Esophagus (tissue), 2 donors: Measurements from ENCODE around the gene PDXK. TPM values are rescaled to one million over a fixed set of nuclear protein-coding genes. Genes with fewer than 3 reads are reported as not detected.

Source experiments
- H3K27ac ChIP-seq, 2 donors: one replicate each; pipeline ENCODE4 v1.5.1; 2013; ENCODE audit warnings: low read depth in 2 of 2, mild to moderate bottlenecking in 2 of 2, inconsistent platforms in 1 of 2, low read length in 1 of 2, moderate library complexity in 1 of 2
- H3K27me3 ChIP-seq, 2 donors: one replicate each; pipeline ENCODE4 v1.6.1; 2013; ENCODE audit warnings: low read length in 2 of 2, control low read depth in 1 of 2, mild to moderate bottlenecking in 1 of 2; ENCODE audit not compliant: insufficient read depth in 2 of 2, control insufficient read depth in 1 of 2
- H3K36me3 ChIP-seq, 2 donors: one replicate each; pipeline ENCODE4 v1.6.1; 2013; ENCODE audit warnings: low read length in 1 of 2; ENCODE audit not compliant: control insufficient read depth in 2 of 2, insufficient read depth in 2 of 2
- H3K4me1 ChIP-seq, 2 donors: one replicate each; pipeline ENCODE4 v1.6.1; 2013; ENCODE audit warnings: low read length in 1 of 2; ENCODE audit not compliant: control insufficient read depth in 2 of 2, insufficient read depth in 2 of 2
- H3K4me3 ChIP-seq, 2 donors: one replicate each; pipeline ENCODE4 v1.5.1; 2013; ENCODE audit warnings: low read length in 2 of 2, mild to moderate bottlenecking in 2 of 2, low read depth in 1 of 2, moderate library complexity in 1 of 2
- H3K9me3 ChIP-seq, 2 donors: one replicate each; pipeline ENCODE4 v1.6.1; 2013; ENCODE audit warnings: mild to moderate bottlenecking in 2 of 2, low read depth in 1 of 2, low read length in 1 of 2, moderate library complexity in 1 of 2; ENCODE audit not compliant: control insufficient read depth in 2 of 2, insufficient read depth in 1 of 2
- WGBS, 2 donors: extraction: QIAGEN DNeasy Blood & Tissue Kit; methylation state at CpG; one replicate each; pipeline ENCODE4 v1.1.7; 2013; 5-methylcytosine and 5-hydroxymethylcytosine counted together
- polyA plus RNA-seq, 2 donors: library from polyadenylated mRNA; stranded (reverse); fragments of 200-250 nt; gene quantifications; one replicate each; pipeline ENCODE4 v1.2.3, GENCODE V29; 2013
- donor health status: healthy with polysubstance abuse.
- donor health status: Bipolar disorder and iron deficiency.

Gene PDXK
- polyA plus RNA-seq, 2 donors: 54.7 to 73.4 TPM

- H3K4me3 ChIP-seq: no peak overlapping the region
Observed at GRCh38 chr21:43767498-43767983, 48.6 kb downstream of the PDXK start.

GRCh38 chr21:43767984-43768867 is 49.3 kb downstream of the PDXK start:
- 50 to 51% methylated on average over 34 of the region's 34 CpGs for WGBS, 2 donors

More at GRCh38 chr21:43767498-43767983, 48.6 kb downstream of the PDXK start:
- Histone ChIP-seq H3K27me3 (no peaks in the 10 kb centered on the region), H3K27ac (peak overlapping the region; percentile 87 to 89), H3K36me3 (no peaks in the 10 kb centered on the region), H3K9me3 (no peaks in the 10 kb centered on the region), H3K4me1 (peaks cover 3 to 36% of the 10 kb centered on the region in 2 donors)
- WGBS, 2 donors: 79 to 85% methylated on average over 15 of the region's 15 CpGs

GRCh38 chr21:43768868-43769167 is 49.9 kb downstream of the PDXK start:
- Histone ChIP-seq H3K36me3 (peaks cover 10% of the 10 kb centered on the region in 2 donors), H3K9me3 (no peaks in the 10 kb centered on the region), H3K4me1 (peaks cover 3 to 29% of the 10 kb centered on the region in 2 donors), H3K27ac (peak overlapping the region in 1 of 2 donors; percentile 89), H3K4me3 (no peak overlapping the region), H3K27me3 (no peaks in the 10 kb centered on the region)
- WGBS, 2 donors: 69 to 75% methylated on average over 8 of the region's 8 CpGs

More at GRCh38 chr21:43767984-43768867, 49.3 kb downstream of the PDXK start:
- Histone ChIP-seq H3K4me3 (no peak overlapping the region), H3K27ac (peak overlapping the region; percentile 87 to 89), H3K4me1 (peaks cover 3 to 29% of the 10 kb centered on the region in 2 donors), H3K27me3 (no peaks in the 10 kb centered on the region), H3K36me3 (peaks cover 5% of the 10 kb centered on the region in 2 donors), H3K9me3 (no peaks in the 10 kb centered on the region)

- Histone ChIP-seq H3K4me3 (no peak overlapping the region), H3K9me3 (no peaks in the 10 kb centered on the region), H3K36me3 (peaks cover 14 to 16% of the 10 kb centered on the region in 2 donors), H3K27me3 (no peaks in the 10 kb centered on the region), H3K4me1 (peaks cover 3 to 28% of the 10 kb centered on the region in 2 donors), H3K27ac (peak overlapping the region in 1 of 2 donors; percentile 6)
- WGBS, 2 donors: 90 to 91% methylated on average over 11 of the region's 11 CpGs
Observed at GRCh38 chr21:43769325-43769958, 50.5 kb downstream of the PDXK start.

GRCh38 chr21:43770066-43770655 is 51.2 kb downstream of the PDXK start:
- H3K36me3 ChIP-seq: peaks cover 14 to 18% of the 10 kb centered on the region in 2 donors
- no peaks in the 10 kb centered on the region for H3K27me3 ChIP-seq
- H3K4me3 ChIP-seq: no peak overlapping the region
- no peaks in the 10 kb centered on the region for H3K9me3 ChIP-seq
- no peak overlapping the region for H3K27ac ChIP-seq
- WGBS, 2 donors: 90 to 92% methylated on average over 21 of the region's 21 CpGs
- peaks cover 3 to 24% of the 10 kb centered on the region in 2 donors for H3K4me1 ChIP-seq

- H3K9me3 ChIP-seq: no peaks in the 10 kb centered on the region
- H3K4me3 ChIP-seq: no peak overlapping the region
- H3K36me3 ChIP-seq: peaks cover 14 to 18% of the 10 kb centered on the region in 2 donors
- H3K27me3 ChIP-seq: no peaks in the 10 kb centered on the region
- H3K27ac ChIP-seq: peak overlapping the region; percentile 48 to 65
- WGBS, 2 donors: 60 to 69% methylated on average over 13 of the region's 13 CpGs
- H3K4me1 ChIP-seq: peaks cover 3 to 24% of the 10 kb centered on the region in 2 donors
Observed at GRCh38 chr21:43771199-43771675, 52.3 kb downstream of the PDXK start.

- no peak overlapping the region for H3K4me3 ChIP-seq
- H3K4me1 ChIP-seq: peaks cover 3 to 24% of the 10 kb centered on the region in 2 donors
- H3K9me3 ChIP-seq: no peaks in the 10 kb centered on the region
- peaks cover 14 to 18% of the 10 kb centered on the region in 2 donors for H3K36me3 ChIP-seq
- 79 to 80% methylated on average over 13 of the region's 13 CpGs for WGBS, 2 donors
- peak overlapping the region; percentile 17 to 44 for H3K27ac ChIP-seq
- no peaks in the 10 kb centered on the region for H3K27me3 ChIP-seq
Observed at GRCh38 chr21:43771698-43772424, 52.9 kb downstream of the PDXK start.

GRCh38 chr21:43772425-43772821 is 53.5 kb downstream of the PDXK start:
- Histone ChIP-seq H3K27me3 (no peaks in the 10 kb centered on the region), H3K4me3 (no peak overlapping the region), H3K27ac (peak overlapping the region; percentile 47 to 86), H3K36me3 (peaks cover 14 to 18% of the 10 kb centered on the region in 2 donors), H3K4me1 (peaks cover 3 to 20% of the 10 kb centered on the region in 2 donors), H3K9me3 (no peaks in the 10 kb centered on the region)
- WGBS, 2 donors: 62 to 65% methylated on average over 6 of the region's 6 CpGs

- Histone ChIP-seq H3K27ac (peak overlapping the region; percentile 61 to 95), H3K4me1 (peaks cover 4 to 10% of the 10 kb centered on the region in 2 donors), H3K36me3 (peaks cover 14 to 18% of the 10 kb centered on the region in 2 donors), H3K4me3 (peak overlapping the region; percentile 94 to 96), H3K9me3 (no peaks in the 10 kb centered on the region), H3K27me3 (no peaks in the 10 kb centered on the region)
- WGBS, 2 donors: 97% methylated on average over 10 of the region's 10 CpGs
Observed at GRCh38 chr21:43774163-43774562, 55.2 kb downstream of the PDXK start.
